GM21723 (cell line): ENCODE data around the gene CAP1.
A peak's percentile ranks its signal among the peaks of the same experiment; 100 is the strongest.

Experiments
- ATAC-seq: cut with Tn5 transposase; IDR thresholded peaks from one replicate; pipeline ENCODE4 v1.9.1; 2021; ENCODE audit warnings: mild to moderate bottlenecking, moderate library complexity; ENCODE audit not compliant: unreplicated experiment

Gene CAP1

DNA sequence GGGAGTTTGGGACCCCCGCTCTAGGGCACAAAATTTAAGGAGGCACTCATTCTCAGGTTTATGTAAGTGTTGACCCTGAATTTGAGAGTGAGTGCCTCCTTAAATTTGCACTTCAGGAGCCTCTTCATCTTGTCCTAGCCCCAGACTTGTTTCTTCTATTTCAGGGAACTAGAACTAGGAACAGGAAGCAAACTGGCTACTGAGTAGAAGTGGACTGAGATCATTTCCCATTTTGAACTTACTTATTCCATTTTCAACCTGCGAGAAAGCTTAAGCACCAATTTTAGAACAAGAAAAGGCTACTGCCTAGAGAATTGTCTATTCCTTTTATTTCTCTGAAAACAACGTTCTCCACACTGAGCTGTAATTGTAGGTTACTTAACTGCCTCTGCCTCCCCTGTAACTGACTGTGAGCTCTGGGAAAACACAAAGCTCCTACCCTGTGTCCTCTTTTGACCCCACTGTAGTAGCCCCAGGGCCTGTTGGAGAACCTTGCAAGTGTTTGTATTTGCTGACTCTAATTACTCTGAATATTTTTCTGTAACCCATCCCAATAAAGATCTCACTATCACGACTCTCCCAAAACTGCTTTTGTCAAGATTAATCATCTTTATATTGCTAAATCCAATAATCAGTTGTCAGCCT, 54.1 kb downstream of the CAP1 start:
- ATAC-seq, result no peak

GRCh38 chr1:40095806-40096205, 55.3 kb downstream of the CAP1 start:
- ATAC-seq, result no peak

DNA sequence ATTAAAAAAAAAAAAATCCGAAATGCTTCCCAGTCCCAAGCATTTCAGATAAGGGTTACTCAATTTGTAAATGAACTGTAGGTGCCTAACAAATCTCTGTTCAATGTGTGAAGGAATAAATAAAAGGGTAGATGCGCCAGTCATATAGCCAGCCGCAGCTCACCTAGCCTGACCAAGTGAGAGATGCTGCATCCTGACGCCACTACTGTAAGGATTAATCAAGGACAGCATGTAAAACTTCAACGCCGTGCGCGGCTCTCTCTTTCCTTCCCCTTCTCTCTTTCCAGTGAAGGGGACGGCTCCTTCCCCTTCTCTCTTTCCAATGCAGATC, 56.1 kb downstream of the CAP1 start:
- peak; percentile 27 for ATAC-seq

DNA sequence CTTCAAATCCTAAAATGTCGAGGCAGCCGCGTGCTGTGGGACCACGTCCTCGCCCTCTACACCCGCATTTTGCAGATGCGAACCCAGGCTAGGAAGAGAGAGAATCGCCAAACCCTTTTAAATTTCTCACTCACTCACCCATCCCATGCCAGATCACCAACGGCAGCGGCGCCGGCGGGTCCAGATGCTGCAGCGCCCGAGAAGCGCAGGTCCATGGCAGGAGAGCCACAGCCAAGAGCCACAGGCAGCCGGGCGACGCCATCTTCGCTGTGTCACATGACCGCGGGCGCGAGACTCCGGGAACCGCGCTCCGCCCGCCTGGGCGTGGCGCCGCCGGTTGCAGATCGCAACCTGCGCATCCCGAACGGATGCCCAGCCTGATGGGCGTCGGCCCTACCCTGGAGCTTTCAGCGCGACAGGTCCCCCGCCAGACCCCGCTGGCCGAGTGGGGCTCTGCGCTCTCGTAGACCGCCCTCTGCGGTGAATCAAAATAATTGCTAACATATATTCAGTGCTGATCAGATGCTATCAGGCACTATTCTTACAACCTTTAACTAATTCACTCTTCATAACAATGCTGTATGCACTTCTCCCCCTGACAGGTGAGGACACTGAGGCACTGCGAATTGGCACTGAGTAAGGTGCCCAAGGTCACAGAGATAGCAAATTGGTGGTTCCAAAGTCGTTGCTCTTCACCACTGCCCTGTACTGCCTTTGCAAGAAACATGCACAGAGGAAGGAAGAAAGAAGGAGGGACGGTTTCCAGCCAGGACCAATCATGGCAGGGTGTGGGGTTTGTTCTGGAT, 56.7 kb downstream of the CAP1 start, which contains the start of gene PPT1:
PPT1 (minus strand) TSS at position 276 of the 806 bp plus-strand sequence; CDS start at position 262, 14 bp downstream.
- ATAC-seq, result peak; percentile 86

DNA sequence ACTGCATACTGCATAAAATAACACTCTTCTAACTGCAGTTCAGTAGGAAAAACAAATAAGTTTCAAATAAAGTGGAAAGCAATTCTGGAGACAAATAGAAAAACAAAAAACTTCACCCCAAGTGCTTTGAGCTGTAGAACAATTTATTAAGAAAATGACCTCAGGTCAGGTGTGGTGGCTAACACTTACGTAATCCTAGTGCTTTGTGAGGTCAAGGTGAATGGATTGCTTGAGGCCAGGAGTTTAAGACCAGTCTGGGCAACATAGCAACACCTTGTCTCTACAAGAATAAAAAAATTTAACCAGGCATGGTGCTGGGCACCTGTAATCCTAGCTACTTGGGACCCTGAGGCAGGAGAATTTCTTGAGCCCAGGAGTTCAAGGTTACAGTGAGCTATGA, 61.5 kb downstream of the CAP1 start:
- ATAC-seq, result no peak

DNA sequence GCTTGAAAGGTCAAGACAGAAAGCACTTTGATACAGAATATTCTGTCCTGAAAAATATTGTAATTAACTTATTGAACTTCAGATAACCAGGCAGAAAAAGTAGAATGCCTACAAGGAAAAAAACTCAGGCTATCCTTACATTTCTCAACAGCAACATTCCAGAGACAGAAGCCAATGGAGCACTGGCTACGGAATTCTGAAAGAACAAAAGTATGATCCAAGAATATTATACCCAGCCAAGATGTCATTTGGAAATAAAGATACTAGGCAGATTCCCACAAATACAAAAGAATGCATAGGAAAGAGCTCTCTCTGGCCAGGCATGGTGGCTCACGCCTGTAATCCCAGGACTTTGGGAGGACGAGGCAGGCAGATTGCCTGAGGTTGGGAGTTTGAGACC, 62.4 kb downstream of the CAP1 start:
- ATAC-seq, result no peak

DNA sequence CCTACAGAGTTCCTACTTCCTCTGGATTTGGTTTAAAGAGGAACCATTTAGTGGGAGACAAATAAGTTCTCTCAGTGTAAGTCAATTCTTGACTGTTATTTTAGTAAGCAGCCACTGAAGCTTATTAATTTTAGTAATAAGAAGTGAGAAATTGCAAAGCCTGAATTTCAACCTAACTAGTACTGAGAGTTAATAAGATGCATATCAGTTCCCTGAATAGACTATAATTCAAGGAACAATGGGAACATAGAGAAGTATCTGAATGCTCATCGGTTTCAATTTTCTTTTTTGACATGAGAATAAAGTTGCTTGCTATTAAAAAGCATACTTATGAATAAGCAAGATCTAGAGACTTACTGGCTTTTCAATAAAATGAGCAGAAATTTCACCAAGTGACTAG, 64.5 kb downstream of the CAP1 start:
- no peak for ATAC-seq

GRCh38 chr1:40107290-40107959, 66.9 kb downstream of the CAP1 start:
- no peak for ATAC-seq

- no peak for ATAC-seq
Observed at GRCh38 chr1:40110389-40110788, 69.9 kb downstream of the CAP1 start.

GRCh38 chr1:40114400-40114799, 73.9 kb downstream of the CAP1 start:
- no peak for ATAC-seq

DNA sequence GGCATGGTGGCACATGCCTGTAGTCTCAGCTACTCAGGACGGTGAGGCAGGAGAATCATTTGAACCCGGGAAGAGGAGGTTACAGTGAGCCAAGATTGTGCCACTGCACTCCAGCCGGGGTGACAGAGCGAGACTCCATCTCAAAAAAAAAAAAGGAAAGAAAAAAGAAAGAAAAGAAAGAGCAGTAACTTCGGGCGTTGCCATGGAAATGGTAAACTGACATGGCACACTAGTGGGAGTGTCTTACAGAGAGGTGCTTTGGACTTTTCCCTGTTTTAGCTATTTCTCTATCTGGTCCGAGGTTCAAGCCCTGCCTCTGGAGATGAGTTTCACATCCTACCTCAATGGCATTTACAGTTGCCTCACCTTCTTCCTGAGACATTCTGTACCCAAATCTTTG, 79.6 kb downstream of the CAP1 start:
- no peak for ATAC-seq
